Measurements from ENCODE around the gene GPC6.

GRCh38 chr13:93984052-93984451, 757.4 kb downstream of the GPC6 start:
- TF ChIP-seq GATA3 (IDR thresholded peaks at IDR 0.05; ENCODE audit: low read depth, low read length) (no peak), GATA2 (IDR thresholded peaks at IDR 0.05; ENCODE audit: low read depth, low read length) (no peak)

Measured in SH-SY5Y (cell line).